ENCODE measurements around the gene SAMD15.
"Not testable (repeated sequence)": the region's sequence is repeated elsewhere in the genome, so short reads cannot be mapped to it uniquely, and the experiment has no call there.

The SAMD15 gene

DNA sequence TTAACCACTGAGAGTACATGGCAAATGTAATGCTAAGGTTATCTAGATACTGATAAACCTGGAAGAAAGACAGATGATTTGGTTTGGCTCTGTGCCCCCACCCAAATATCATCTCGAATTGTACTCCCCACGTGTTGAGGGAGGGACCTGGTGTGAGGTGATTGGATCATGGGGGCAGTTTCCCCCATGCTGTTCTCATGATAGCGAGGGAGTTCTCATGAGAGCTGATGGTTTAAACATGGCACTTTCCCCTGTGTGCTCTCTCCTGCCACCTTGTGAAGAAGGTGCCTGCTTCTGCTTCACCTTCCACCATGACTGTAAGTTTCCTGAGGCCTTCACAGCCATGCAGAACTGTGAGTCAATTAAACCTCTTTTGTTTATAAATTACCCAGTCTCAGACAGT is 32.0 kb downstream of the SAMD15 start:
- no peak for DNase-seq
- Histone ChIP-seq H3K27me3 (replicated peaks; ENCODE audit: control insufficient read depth, insufficient read depth, low read length, poor library complexity, severe bottlenecking) (no peaks in the 10 kb centered on the region), H3K27ac (ENCODE audit: insufficient read depth, low read length, poor library complexity, severe bottlenecking) (no peak overlapping the region), H3K36me3 (ENCODE audit: control insufficient read depth, insufficient read depth, low read length) (no peaks in the 10 kb centered on the region), H3K4me3 (ENCODE audit: insufficient read depth, low read depth, low read length, poor library complexity, severe bottlenecking) (no peak overlapping the region), H3K4me1 (ENCODE audit: control insufficient read depth, insufficient read depth, low read length, poor library complexity, severe bottlenecking) (no peaks in the 10 kb centered on the region), H3K9me3 (ENCODE audit: control insufficient read depth, low read length) (no peaks in the 10 kb centered on the region)

DNA sequence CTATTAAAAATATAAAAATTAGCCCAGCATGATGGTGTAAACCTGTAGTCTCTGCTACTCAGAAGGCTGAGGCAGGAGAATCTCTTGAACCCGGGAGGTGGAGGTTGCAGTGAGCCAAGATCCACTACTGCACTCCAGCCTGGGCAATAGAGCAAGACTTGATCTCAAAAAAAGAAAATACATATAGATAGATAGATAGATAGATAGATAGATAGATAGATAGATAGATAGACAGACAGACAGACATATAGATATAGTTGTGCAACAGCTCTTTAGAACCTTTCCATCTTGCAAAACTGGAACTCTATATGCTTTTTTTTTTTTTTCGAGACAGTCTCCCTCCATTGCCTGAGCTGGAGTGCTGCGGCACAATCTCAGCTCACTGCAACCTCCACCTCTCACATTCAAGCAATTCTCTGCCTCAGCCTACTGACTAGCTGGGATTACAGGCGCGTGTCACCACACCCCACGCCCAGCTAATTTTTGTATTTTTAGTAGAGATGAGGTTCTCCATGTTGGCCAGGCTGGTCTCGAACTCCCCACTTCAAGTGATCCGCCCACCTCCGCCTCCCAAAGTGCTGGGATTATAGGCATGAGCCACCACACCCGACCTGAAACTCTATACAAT is 38.3 kb downstream of the SAMD15 start:
- H3K36me3 ChIP-seq (ENCODE audit: control insufficient read depth, insufficient read depth, low read length); H3K4me3 ChIP-seq (ENCODE audit: insufficient read depth, low read depth, low read length, poor library complexity, severe bottlenecking); H3K9me3 ChIP-seq (ENCODE audit: control insufficient read depth, low read length); H3K4me1 ChIP-seq (ENCODE audit: control insufficient read depth, insufficient read depth, low read length, poor library complexity, severe bottlenecking); H3K27ac ChIP-seq (ENCODE audit: insufficient read depth, low read length, poor library complexity, severe bottlenecking); H3K27me3 ChIP-seq (replicated peaks; ENCODE audit: control insufficient read depth, insufficient read depth, low read length, poor library complexity, severe bottlenecking); DNase-seq: not testable (repeated sequence)

DNA sequence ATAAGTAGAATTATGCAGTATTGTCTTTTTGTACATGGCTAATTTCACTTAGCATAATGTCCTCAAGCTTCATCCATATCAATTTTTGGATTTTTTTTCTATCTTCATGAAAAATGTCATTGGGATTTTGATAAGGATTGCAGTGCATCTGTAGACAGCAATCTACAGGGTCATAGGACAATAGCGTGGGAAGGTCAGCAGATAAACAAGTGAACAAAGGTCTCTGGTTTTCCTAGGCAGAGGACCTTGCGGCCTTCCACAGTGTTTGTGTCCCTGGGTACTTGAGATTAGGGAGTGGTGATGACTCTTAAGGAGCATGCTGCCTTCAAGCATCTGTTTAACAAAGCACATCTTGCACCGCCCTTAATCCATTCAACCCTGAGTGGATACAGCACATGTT is 38.9 kb downstream of the SAMD15 start:
- not testable (repeated sequence) for DNase-seq; H3K4me3 ChIP-seq (ENCODE audit: insufficient read depth, low read depth, low read length, poor library complexity, severe bottlenecking); H3K27ac ChIP-seq (ENCODE audit: insufficient read depth, low read length, poor library complexity, severe bottlenecking); H3K36me3 ChIP-seq (ENCODE audit: control insufficient read depth, insufficient read depth, low read length); H3K27me3 ChIP-seq (replicated peaks; ENCODE audit: control insufficient read depth, insufficient read depth, low read length, poor library complexity, severe bottlenecking); H3K4me1 ChIP-seq (ENCODE audit: control insufficient read depth, insufficient read depth, low read length, poor library complexity, severe bottlenecking); H3K9me3 ChIP-seq (ENCODE audit: control insufficient read depth, low read length)

DNA sequence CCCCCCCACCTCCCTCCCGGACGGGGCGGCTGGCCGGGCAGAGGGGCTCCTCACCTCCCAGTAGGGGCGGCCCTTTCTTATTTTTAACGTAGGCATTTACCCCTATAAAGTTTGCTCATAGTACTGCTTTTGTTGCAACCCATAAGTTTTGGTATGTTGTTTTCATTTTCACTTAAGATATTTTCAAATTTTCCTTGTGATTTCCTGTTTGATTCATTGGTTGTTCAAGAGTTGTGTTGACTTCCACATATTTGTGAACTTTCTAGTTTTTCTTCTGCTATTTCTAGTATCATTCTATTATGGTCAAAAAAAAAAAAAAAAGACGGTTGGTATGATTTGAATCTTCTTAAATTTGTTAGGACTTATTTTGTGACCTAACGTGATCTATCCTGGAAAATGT is 39.7 kb downstream of the SAMD15 start:
- no peaks in the 10 kb centered on the region for H3K9me3 ChIP-seq (ENCODE audit: control insufficient read depth, low read length)
- no peak overlapping the region for H3K27ac ChIP-seq (ENCODE audit: insufficient read depth, low read length, poor library complexity, severe bottlenecking)
- no peak overlapping the region for H3K4me3 ChIP-seq (ENCODE audit: insufficient read depth, low read depth, low read length, poor library complexity, severe bottlenecking)
- H3K27me3 ChIP-seq (replicated peaks; ENCODE audit: control insufficient read depth, insufficient read depth, low read length, poor library complexity, severe bottlenecking) = no peaks in the 10 kb centered on the region
- no peak for DNase-seq
- no peaks in the 10 kb centered on the region for H3K4me1 ChIP-seq (ENCODE audit: control insufficient read depth, insufficient read depth, low read length, poor library complexity, severe bottlenecking)
- no peaks in the 10 kb centered on the region for H3K36me3 ChIP-seq (ENCODE audit: control insufficient read depth, insufficient read depth, low read length)

DNA sequence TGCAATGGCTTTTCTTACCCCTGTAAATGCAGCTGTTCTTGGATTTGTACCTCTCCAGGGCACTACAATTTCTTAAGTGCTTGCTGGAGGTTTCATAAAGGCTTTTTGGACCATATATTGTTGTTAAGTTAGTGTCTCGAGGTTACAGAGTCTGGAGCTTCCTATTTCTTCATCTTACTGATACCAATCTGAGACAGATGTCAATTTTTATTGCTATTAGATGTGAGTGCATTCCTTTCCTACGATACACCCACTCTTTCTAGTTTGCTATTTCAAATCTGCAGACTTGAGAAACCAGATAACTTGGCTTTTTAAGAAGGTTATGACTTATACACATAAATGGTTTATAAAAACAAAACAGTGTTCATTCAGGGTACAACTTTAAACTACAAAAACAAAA is 44.0 kb downstream of the SAMD15 start:
- H3K27ac ChIP-seq (ENCODE audit: insufficient read depth, low read length, poor library complexity, severe bottlenecking) = no peak overlapping the region
- H3K36me3 ChIP-seq (ENCODE audit: control insufficient read depth, insufficient read depth, low read length) = peaks cover 16% of the 10 kb centered on the region
- no peak for DNase-seq
- H3K9me3 ChIP-seq (ENCODE audit: control insufficient read depth, low read length) = no peaks in the 10 kb centered on the region
- H3K4me3 ChIP-seq (ENCODE audit: insufficient read depth, low read depth, low read length, poor library complexity, severe bottlenecking) = no peak overlapping the region
- no peaks in the 10 kb centered on the region for H3K4me1 ChIP-seq (ENCODE audit: control insufficient read depth, insufficient read depth, low read length, poor library complexity, severe bottlenecking)
- H3K27me3 ChIP-seq (replicated peaks; ENCODE audit: control insufficient read depth, insufficient read depth, low read length, poor library complexity, severe bottlenecking) = no peaks in the 10 kb centered on the region

DNA sequence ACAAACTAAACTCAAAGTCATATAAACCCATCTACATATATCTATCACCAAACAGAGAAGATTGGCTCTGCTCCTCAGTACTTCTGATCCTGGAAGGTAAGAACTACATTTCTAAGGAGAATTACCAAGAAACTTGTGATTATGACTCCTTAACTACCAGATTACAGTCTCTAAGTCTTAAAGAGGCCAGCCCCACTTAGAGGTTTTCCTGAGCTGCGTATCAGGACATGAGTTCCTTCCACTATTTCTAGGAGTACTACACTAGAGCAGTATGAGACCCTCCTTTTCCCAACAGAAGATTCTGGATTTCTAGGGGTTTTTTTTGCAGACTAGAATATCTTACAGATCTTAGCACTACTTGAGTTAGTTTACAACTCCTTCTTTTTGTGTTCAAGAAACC is 46.2 kb downstream of the SAMD15 start, which contains the start of gene NOXRED1:
Gene NOXRED1, minus strand, starts transcription at position 101 of the 400 bp plus-strand sequence. CDS start 634 bp downstream, outside the sequence.
- Histone ChIP-seq H3K36me3 (ENCODE audit: control insufficient read depth, insufficient read depth, low read length) (peaks cover 39% of the 10 kb centered on the region), H3K27ac (ENCODE audit: insufficient read depth, low read length, poor library complexity, severe bottlenecking) (no peak within 1 kb of the TSS)

DNA sequence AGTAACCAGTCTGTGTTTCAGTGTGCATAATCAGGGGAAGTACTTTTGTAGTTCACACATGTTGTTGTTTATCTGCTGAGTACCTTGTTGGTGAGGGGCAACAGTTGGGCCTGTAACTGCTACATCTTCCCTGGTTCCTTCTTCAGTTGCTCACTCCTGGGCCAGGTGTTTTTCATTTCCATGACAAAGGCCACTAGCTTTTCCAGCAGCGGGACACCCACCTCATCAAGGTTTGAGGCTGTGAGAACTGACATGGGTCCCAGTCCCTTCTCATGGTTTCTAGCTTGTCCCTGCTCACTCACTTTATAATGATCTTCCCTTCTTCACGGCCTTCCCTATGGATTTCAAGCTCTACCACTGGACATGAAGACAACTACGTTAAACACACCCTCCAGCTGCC is 47.7 kb downstream of the SAMD15 start:
- Histone ChIP-seq H3K9me3 (ENCODE audit: control insufficient read depth, low read length) (no peaks in the 10 kb centered on the region), H3K36me3 (ENCODE audit: control insufficient read depth, insufficient read depth, low read length) (peaks cover 49% of the 10 kb centered on the region), H3K27ac (ENCODE audit: insufficient read depth, low read length, poor library complexity, severe bottlenecking) (no peak overlapping the region), H3K4me1 (ENCODE audit: control insufficient read depth, insufficient read depth, low read length, poor library complexity, severe bottlenecking) (no peaks in the 10 kb centered on the region), H3K4me3 (ENCODE audit: insufficient read depth, low read depth, low read length, poor library complexity, severe bottlenecking) (no peak overlapping the region), H3K27me3 (replicated peaks; ENCODE audit: control insufficient read depth, insufficient read depth, low read length, poor library complexity, severe bottlenecking) (no peaks in the 10 kb centered on the region)
- no peak for DNase-seq

More for the DNA sequence above, 46.2 kb downstream of the SAMD15 start, which contains the start of gene NOXRED1:
- DNase-seq = no peak
- no peaks in the 10 kb centered on the region for H3K4me1 ChIP-seq (ENCODE audit: control insufficient read depth, insufficient read depth, low read length, poor library complexity, severe bottlenecking)
- H3K9me3 ChIP-seq (ENCODE audit: control insufficient read depth, low read length) = no peaks in the 10 kb centered on the region
- no peak within 1 kb of the TSS for H3K4me3 ChIP-seq (ENCODE audit: insufficient read depth, low read depth, low read length, poor library complexity, severe bottlenecking)
- no peaks in the 10 kb centered on the region for H3K27me3 ChIP-seq (replicated peaks; ENCODE audit: control insufficient read depth, insufficient read depth, low read length, poor library complexity, severe bottlenecking)

DNA sequence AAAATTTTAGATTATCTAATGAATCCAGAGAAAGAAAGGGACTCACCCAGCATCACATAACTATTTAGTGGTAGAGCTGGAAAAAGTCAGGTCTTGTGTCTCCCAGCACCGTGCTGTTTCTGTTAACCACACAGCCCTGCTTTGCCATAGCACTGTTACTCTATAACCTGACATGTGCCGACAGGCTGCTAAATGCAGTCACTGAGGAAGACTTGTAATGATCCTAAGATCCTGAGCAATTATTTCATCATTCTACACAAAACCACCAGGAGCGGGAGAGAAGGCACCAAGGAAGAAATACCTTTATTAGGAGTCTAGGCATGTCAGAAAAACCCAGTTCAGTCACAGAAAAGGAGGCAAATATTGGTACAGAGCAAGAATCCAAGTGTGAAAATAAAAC is 49.2 kb downstream of the SAMD15 start:
- H3K4me3 ChIP-seq (ENCODE audit: insufficient read depth, low read depth, low read length, poor library complexity, severe bottlenecking) = no peak overlapping the region
- no peaks in the 10 kb centered on the region for H3K4me1 ChIP-seq (ENCODE audit: control insufficient read depth, insufficient read depth, low read length, poor library complexity, severe bottlenecking)
- DNase-seq = no peak
- H3K9me3 ChIP-seq (ENCODE audit: control insufficient read depth, low read length) = no peaks in the 10 kb centered on the region
- H3K27ac ChIP-seq (ENCODE audit: insufficient read depth, low read length, poor library complexity, severe bottlenecking) = no peak overlapping the region
- peaks cover 50% of the 10 kb centered on the region for H3K36me3 ChIP-seq (ENCODE audit: control insufficient read depth, insufficient read depth, low read length)
- H3K27me3 ChIP-seq (replicated peaks; ENCODE audit: control insufficient read depth, insufficient read depth, low read length, poor library complexity, severe bottlenecking) = no peaks in the 10 kb centered on the region

DNA sequence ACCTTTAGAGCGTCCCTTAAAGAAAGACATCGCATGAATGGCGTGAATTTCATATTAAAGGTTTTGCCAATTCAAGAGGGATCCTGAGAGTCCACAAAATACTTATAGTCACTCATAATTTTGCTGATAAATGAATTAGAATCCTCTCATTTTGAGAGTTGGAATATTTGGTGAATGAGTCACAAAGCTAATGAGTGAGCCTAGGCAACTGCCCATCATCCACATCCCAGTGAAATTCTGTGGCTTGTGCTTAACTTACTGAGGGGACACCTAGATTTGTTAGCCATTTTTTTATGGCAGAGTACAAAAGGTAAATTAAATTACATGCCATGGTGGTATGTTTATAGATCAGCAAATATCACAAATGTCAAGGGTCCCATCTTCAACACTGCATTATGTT is 58.9 kb downstream of the SAMD15 start:
- no peak for DNase-seq
- Histone ChIP-seq H3K36me3 (ENCODE audit: control insufficient read depth, insufficient read depth, low read length) (peaks cover 32% of the 10 kb centered on the region), H3K27me3 (replicated peaks; ENCODE audit: control insufficient read depth, insufficient read depth, low read length, poor library complexity, severe bottlenecking) (no peaks in the 10 kb centered on the region), H3K9me3 (ENCODE audit: control insufficient read depth, low read length) (no peaks in the 10 kb centered on the region), H3K4me3 (ENCODE audit: insufficient read depth, low read depth, low read length, poor library complexity, severe bottlenecking) (no peak overlapping the region), H3K27ac (ENCODE audit: insufficient read depth, low read length, poor library complexity, severe bottlenecking) (no peak overlapping the region), H3K4me1 (ENCODE audit: control insufficient read depth, insufficient read depth, low read length, poor library complexity, severe bottlenecking) (no peaks in the 10 kb centered on the region)

DNA sequence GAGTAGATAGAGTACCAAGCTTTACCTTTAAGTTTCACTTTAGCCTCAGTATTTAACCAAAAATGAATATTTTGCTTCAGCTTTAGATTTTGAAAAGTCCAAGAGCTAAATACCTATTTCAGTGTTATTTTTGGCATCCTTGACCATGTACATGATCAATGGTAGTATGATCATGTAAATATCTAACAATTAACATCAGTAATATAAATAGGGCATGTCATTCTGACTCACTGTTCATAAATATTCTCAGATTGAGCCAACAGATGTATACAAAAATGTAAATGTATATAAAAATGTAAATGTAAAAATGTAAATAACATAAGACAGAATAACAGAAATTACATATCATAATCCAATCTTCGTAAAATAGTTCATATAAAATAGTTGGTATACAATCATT is 61.4 kb downstream of the SAMD15 start:
- no peak for DNase-seq
- no peak overlapping the region for H3K27ac ChIP-seq (ENCODE audit: insufficient read depth, low read length, poor library complexity, severe bottlenecking)
- H3K4me3 ChIP-seq (ENCODE audit: insufficient read depth, low read depth, low read length, poor library complexity, severe bottlenecking) = no peak overlapping the region
- no peaks in the 10 kb centered on the region for H3K4me1 ChIP-seq (ENCODE audit: control insufficient read depth, insufficient read depth, low read length, poor library complexity, severe bottlenecking)
- no peaks in the 10 kb centered on the region for H3K27me3 ChIP-seq (replicated peaks; ENCODE audit: control insufficient read depth, insufficient read depth, low read length, poor library complexity, severe bottlenecking)
- no peaks in the 10 kb centered on the region for H3K9me3 ChIP-seq (ENCODE audit: control insufficient read depth, low read length)
- peaks cover 53% of the 10 kb centered on the region for H3K36me3 ChIP-seq (ENCODE audit: control insufficient read depth, insufficient read depth, low read length)

All from effector memory CD4-positive, alpha-beta T cell (primary cell).